Measurements from ENCODE around the gene DCAKD. TPM values are rescaled to one million over a fixed set of nuclear protein-coding genes. Genes with fewer than 3 reads are reported as not detected.

DCAKD gene
- polyA plus RNA-seq = 68.5 and 75.0 TPM in 2 replicates
- 67.0 and 71.8 TPM in 2 replicates for polyA minus RNA-seq

GRCh38 chr17:45051060-45051719 is at the start of gene DCAKD:
Gene DCAKD, minus strand, starts transcription at chr17:45051632. Its CDS starts 16,747 bp downstream, at chr17:45034885.
- Histone ChIP-seq H4K20me1 (ENCODE audit: insufficient read depth) (no peaks in the 10 kb centered on the region), H2AFZ (ENCODE audit: low read depth, low read length) (peak within 1 kb of the TSS; percentile 35), H3K27ac (ENCODE audit: low read length) (peak within 1 kb of the TSS; percentile 76), H3K79me2 (replicated peaks; ENCODE audit: insufficient read depth, low read length) (peaks cover 23% of the 10 kb centered on the region), H3F3A (ENCODE audit: insufficient read depth, low read length, poor library complexity, severe bottlenecking) (no peaks in the 10 kb centered on the region), H3K9ac (ENCODE audit: low read length) (peak within 1 kb of the TSS; percentile 84), H3K27me3 (ENCODE audit: insufficient read depth, low read depth, low read length) (no peaks in the 10 kb centered on the region), H3K9me3 (ENCODE audit: low read length) (no peaks in the 10 kb centered on the region), H3K36me3 (ENCODE audit: insufficient read depth, low read length) (no peaks in the 10 kb centered on the region), H3K4me3 (ENCODE audit: low read length) (peak within 1 kb of the TSS; percentile 80), H3K4me2 (ENCODE audit: low read length) (peak within 1 kb of the TSS; percentile 96), H3K9me2 (ENCODE audit: insufficient read depth, low read length) (no peaks in the 10 kb centered on the region)
- TF ChIP-seq TAF1 (IDR thresholded peaks at IDR 0.05; ENCODE audit: low read depth) (no peak), POLR2AphosphoS5 (IDR thresholded peaks at IDR 0.05) (peak; percentile 65), EP300 (conservative IDR thresholded peaks at IDR 0.05; ENCODE audit: poor library complexity, severe bottlenecking) (peak; percentile 48), REST (IDR thresholded peaks at IDR 0.05; ENCODE audit: borderline replicate concordance) (peak; percentile 47), MXI1 (conservative IDR thresholded peaks at IDR 0.05; ENCODE audit: poor library complexity, severe bottlenecking) (peak; percentile 80), SMC3 (conservative IDR thresholded peaks at IDR 0.05; ENCODE audit: poor library complexity) (peak; percentile 19), EZH2 (IDR thresholded peaks at IDR 0.05; ENCODE audit: borderline replicate concordance, insufficient read depth, low read length, poor library complexity, severe bottlenecking) (no peak)
- TF ChIP-seq, protein P1, sequence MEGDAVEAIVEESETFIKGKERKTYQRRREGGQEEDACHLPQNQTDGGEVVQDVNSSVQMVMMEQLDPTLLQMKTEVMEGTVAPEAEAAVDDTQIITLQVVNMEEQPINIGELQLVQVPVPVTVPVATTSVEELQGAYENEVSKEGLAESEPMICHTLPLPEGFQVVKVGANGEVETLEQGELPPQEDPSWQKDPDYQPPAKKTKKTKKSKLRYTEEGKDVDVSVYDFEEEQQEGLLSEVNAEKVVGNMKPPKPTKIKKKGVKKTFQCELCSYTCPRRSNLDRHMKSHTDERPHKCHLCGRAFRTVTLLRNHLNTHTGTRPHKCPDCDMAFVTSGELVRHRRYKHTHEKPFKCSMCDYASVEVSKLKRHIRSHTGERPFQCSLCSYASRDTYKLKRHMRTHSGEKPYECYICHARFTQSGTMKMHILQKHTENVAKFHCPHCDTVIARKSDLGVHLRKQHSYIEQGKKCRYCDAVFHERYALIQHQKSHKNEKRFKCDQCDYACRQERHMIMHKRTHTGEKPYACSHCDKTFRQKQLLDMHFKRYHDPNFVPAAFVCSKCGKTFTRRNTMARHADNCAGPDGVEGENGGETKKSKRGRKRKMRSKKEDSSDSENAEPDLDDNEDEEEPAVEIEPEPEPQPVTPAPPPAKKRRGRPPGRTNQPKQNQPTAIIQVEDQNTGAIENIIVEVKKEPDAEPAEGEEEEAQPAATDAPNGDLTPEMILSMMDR (IDR thresholded peaks at IDR 0.05; ENCODE audit: poor library complexity, severe bottlenecking) = no peak

- H3K79me2 ChIP-seq (replicated peaks; ENCODE audit: insufficient read depth, low read length) = no peaks in the 10 kb centered on the region
- H3K27ac ChIP-seq (ENCODE audit: low read length) = no peak overlapping the region
- no peak overlapping the region for H3K4me2 ChIP-seq (ENCODE audit: low read length)
- H3K9me3 ChIP-seq (ENCODE audit: low read length) = no peaks in the 10 kb centered on the region
- no peak overlapping the region for H3K9ac ChIP-seq (ENCODE audit: low read length)
- H3K9me2 ChIP-seq (ENCODE audit: insufficient read depth, low read length) = no peaks in the 10 kb centered on the region
- no peak overlapping the region for H2AFZ ChIP-seq (ENCODE audit: low read depth, low read length)
- no peaks in the 10 kb centered on the region for H3F3A ChIP-seq (ENCODE audit: insufficient read depth, low read length, poor library complexity, severe bottlenecking)
- no peak overlapping the region for H3K4me3 ChIP-seq (ENCODE audit: low read length)
- H3K27me3 ChIP-seq (ENCODE audit: insufficient read depth, low read depth, low read length) = no peaks in the 10 kb centered on the region
- peaks cover 4% of the 10 kb centered on the region for H3K36me3 ChIP-seq (ENCODE audit: insufficient read depth, low read length)
- TF ChIP-seq RAD21 (conservative IDR thresholded peaks at IDR 0.05) = peak; percentile 72
- TF ChIP-seq SMC3 (conservative IDR thresholded peaks at IDR 0.05; ENCODE audit: poor library complexity) = peak; percentile 74
- no peak for TF ChIP-seq TAF1 (IDR thresholded peaks at IDR 0.05; ENCODE audit: low read depth)
- TF ChIP-seq EZH2 (IDR thresholded peaks at IDR 0.05; ENCODE audit: borderline replicate concordance, insufficient read depth, low read length, poor library complexity, severe bottlenecking) = no peak
- TF ChIP-seq MXI1 (conservative IDR thresholded peaks at IDR 0.05; ENCODE audit: poor library complexity, severe bottlenecking) = no peak
- no peak for TF ChIP-seq REST (IDR thresholded peaks at IDR 0.05; ENCODE audit: borderline replicate concordance)
- no peak for TF ChIP-seq POLR2AphosphoS5 (IDR thresholded peaks at IDR 0.05)
- TF ChIP-seq EP300 (conservative IDR thresholded peaks at IDR 0.05; ENCODE audit: poor library complexity, severe bottlenecking) = no peak
- TF ChIP-seq, protein P1 (IDR thresholded peaks at IDR 0.05; ENCODE audit: poor library complexity, severe bottlenecking) = peak; percentile 83
- no peaks in the 10 kb centered on the region for H4K20me1 ChIP-seq (ENCODE audit: insufficient read depth)
Observed at GRCh38 chr17:45098869-45099616, 47.6 kb upstream of the DCAKD start.
